BLaER1 (cell line): ENCODE data around the gene SHB.
"Not testable (repeated sequence)": the region's sequence is repeated elsewhere in the genome, so short reads cannot be mapped to it uniquely, and the experiment has no call there.

Source experiments
- H3K27ac ChIP-seq: shearing (Covaris generic); formaldehyde crosslinking; 2 replicates; pipeline ENCODE4 v1.8.1; 2022
- H3K27me3 ChIP-seq: shearing (Covaris generic); formaldehyde crosslinking; 2 replicates; pipeline ENCODE4 v1.8.1; 2022
- H3K36me3 ChIP-seq: shearing (Covaris generic); formaldehyde crosslinking; 2 replicates; pipeline ENCODE4 v1.8.1; 2022
- H3K4me1 ChIP-seq: shearing (Covaris generic); formaldehyde crosslinking; 2 replicates; pipeline ENCODE4 v1.8.1; 2022
- H3K4me2 ChIP-seq: shearing (Covaris generic); formaldehyde crosslinking; 2 replicates; pipeline ENCODE4 v1.8.1; 2022
- H3K4me3 ChIP-seq: shearing (Covaris generic); formaldehyde crosslinking; 2 replicates; pipeline ENCODE4 v1.8.1; 2022
- H3K9ac ChIP-seq: shearing (Covaris generic); formaldehyde crosslinking; 2 replicates; pipeline ENCODE4 v1.8.1; 2022
- H3K9me3 ChIP-seq: shearing (Covaris generic); formaldehyde crosslinking; 2 replicates; pipeline ENCODE4 v1.8.1; 2022
- H4K20me1 ChIP-seq: shearing (Covaris generic); formaldehyde crosslinking; 2 replicates; pipeline ENCODE4 v1.8.1; 2022
- Cebpa-rat ChIP-seq: shearing (Covaris generic); IDR thresholded peaks from 2 replicates; pipeline ENCODE4 v1.8.1; 2022

SHB gene

DNA sequence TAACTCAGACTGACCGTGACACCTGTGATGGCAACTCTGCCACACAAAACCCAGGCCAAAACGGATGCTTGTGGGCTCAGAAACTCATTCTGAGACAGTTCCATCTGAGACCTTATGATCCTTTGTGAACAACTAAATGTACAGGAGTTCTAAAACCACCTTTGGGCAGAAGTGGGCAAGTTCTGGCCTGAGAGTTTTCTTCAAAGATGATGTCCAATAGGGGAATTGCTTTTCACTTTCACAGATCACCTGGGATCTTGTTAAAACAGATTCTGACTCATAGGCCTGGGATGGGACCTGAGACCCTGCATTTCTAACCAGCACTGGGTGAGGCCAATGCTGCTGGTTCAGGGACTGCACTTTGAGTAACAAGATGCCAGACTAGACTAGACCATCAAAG lies 97.3 kb downstream of the SHB start:
- no peak overlapping the region for H3K9ac ChIP-seq
- no peaks in the 10 kb centered on the region for H3K36me3 ChIP-seq
- H4K20me1 ChIP-seq, result no peaks in the 10 kb centered on the region
- no peaks in the 10 kb centered on the region for H3K9me3 ChIP-seq
- H3K27me3 ChIP-seq, result no peaks in the 10 kb centered on the region
- H3K4me3 ChIP-seq, result no peak overlapping the region
- peaks cover 9% of the 10 kb centered on the region for H3K4me1 ChIP-seq
- TF ChIP-seq Cebpa-rat, result no peak
- no peak overlapping the region for H3K4me2 ChIP-seq
- no peak overlapping the region for H3K27ac ChIP-seq

DNA sequence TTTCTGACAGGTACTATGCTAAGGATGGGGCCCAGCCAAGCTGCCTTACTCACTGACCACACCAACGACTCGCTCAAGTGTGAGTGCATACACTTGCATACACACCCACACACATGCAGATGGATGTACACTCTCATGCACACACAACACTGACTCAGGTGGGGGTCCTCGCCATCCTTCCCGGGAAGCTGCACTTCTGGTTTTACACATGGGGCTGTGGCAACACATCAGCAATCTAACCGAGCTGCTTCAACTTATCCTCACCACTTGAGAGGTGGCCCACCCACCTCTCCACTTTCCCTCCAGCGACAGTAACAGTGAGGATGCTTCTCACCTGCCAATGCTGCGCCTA lies 97.9 kb downstream of the SHB start:
- Histone ChIP-seq H3K9me3 (no peaks in the 10 kb centered on the region), H3K4me1 (peaks cover 9% of the 10 kb centered on the region), H3K27me3 (no peaks in the 10 kb centered on the region), H3K4me3 (no peak overlapping the region), H3K36me3 (no peaks in the 10 kb centered on the region), H3K9ac (no peak overlapping the region), H4K20me1 (no peaks in the 10 kb centered on the region), H3K27ac (no peak overlapping the region), H3K4me2 (no peak overlapping the region)
- TF ChIP-seq Cebpa-rat, result no peak

- no peak overlapping the region for H3K4me3 ChIP-seq
- H4K20me1 ChIP-seq, result no peaks in the 10 kb centered on the region
- H3K4me1 ChIP-seq, result peaks cover 9% of the 10 kb centered on the region
- H3K4me2 ChIP-seq, result no peak overlapping the region
- no peaks in the 10 kb centered on the region for H3K27me3 ChIP-seq
- no peak for TF ChIP-seq Cebpa-rat
- no peak overlapping the region for H3K9ac ChIP-seq
- H3K36me3 ChIP-seq, result no peaks in the 10 kb centered on the region
- no peaks in the 10 kb centered on the region for H3K9me3 ChIP-seq
- H3K27ac ChIP-seq, result no peak overlapping the region
These were observed 98.5 kb downstream of the SHB start for GRCh38 chr9:37970301-37971107.

GRCh38 chr9:37969558-37970300 lies 99.3 kb downstream of the SHB start:
- Histone ChIP-seq H4K20me1 (no peaks in the 10 kb centered on the region), H3K4me2 (peak overlapping the region; percentile 42), H3K4me1 (peaks cover 9% of the 10 kb centered on the region), H3K9me3 (no peaks in the 10 kb centered on the region), H3K9ac (no peak overlapping the region), H3K27me3 (no peaks in the 10 kb centered on the region), H3K27ac (no peak overlapping the region), H3K36me3 (no peaks in the 10 kb centered on the region), H3K4me3 (no peak overlapping the region)
- no peak for TF ChIP-seq Cebpa-rat

GRCh38 chr9:37969130-37969529 lies 99.9 kb downstream of the SHB start:
- Histone ChIP-seq H4K20me1 (no peaks in the 10 kb centered on the region), H3K36me3 (no peaks in the 10 kb centered on the region), H3K4me3 (no peak overlapping the region), H3K27me3 (no peaks in the 10 kb centered on the region), H3K9me3 (no peaks in the 10 kb centered on the region), H3K4me2 (peak overlapping the region; percentile 42), H3K27ac (no peak overlapping the region), H3K4me1 (peaks cover 9% of the 10 kb centered on the region), H3K9ac (no peak overlapping the region)
- TF ChIP-seq Cebpa-rat, result no peak

DNA sequence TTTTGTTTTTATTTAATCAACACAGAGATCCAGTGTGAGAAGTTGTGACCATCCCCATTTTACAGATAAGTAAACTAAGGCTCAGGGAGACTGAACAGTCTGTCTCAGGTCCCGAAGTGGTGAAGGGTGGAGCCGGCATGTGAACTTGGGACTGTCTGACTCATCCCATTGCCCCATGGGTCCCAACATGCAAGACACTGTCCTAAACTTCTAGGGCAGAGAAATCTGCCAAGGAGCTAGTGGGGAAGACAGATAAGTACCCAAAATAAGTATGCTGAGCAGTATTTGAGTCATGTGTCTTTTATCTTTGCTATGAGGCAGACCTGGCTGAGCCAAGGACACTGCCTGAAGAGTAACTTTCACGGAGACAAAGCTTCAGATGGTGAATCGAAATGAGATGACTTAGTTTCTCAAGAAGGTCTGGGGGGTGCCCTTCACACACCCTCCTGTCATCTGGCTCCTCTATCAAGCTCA lies 100.8 kb downstream of the SHB start:
- Histone ChIP-seq H3K4me2 (no peak overlapping the region), H3K4me3 (no peak overlapping the region), H3K4me1 (peaks cover 9% of the 10 kb centered on the region)

GRCh38 chr9:37967761-37968080 lies 101.3 kb downstream of the SHB start:
- Histone ChIP-seq H3K27me3 (no peaks in the 10 kb centered on the region), H4K20me1 (no peaks in the 10 kb centered on the region), H3K4me3 (no peak overlapping the region), H3K36me3 (no peaks in the 10 kb centered on the region), H3K27ac (no peak overlapping the region), H3K4me1 (peaks cover 9% of the 10 kb centered on the region), H3K4me2 (no peak overlapping the region), H3K9ac (no peak overlapping the region), H3K9me3 (no peaks in the 10 kb centered on the region)
- no peak for TF ChIP-seq Cebpa-rat

More for the DNA sequence above, 100.8 kb downstream of the SHB start:
- no peak overlapping the region for H3K9ac ChIP-seq
- no peak for TF ChIP-seq Cebpa-rat
- no peaks in the 10 kb centered on the region for H4K20me1 ChIP-seq
- no peaks in the 10 kb centered on the region for H3K9me3 ChIP-seq
- H3K27me3 ChIP-seq, result no peaks in the 10 kb centered on the region
- H3K27ac ChIP-seq, result no peak overlapping the region
- no peaks in the 10 kb centered on the region for H3K36me3 ChIP-seq

DNA sequence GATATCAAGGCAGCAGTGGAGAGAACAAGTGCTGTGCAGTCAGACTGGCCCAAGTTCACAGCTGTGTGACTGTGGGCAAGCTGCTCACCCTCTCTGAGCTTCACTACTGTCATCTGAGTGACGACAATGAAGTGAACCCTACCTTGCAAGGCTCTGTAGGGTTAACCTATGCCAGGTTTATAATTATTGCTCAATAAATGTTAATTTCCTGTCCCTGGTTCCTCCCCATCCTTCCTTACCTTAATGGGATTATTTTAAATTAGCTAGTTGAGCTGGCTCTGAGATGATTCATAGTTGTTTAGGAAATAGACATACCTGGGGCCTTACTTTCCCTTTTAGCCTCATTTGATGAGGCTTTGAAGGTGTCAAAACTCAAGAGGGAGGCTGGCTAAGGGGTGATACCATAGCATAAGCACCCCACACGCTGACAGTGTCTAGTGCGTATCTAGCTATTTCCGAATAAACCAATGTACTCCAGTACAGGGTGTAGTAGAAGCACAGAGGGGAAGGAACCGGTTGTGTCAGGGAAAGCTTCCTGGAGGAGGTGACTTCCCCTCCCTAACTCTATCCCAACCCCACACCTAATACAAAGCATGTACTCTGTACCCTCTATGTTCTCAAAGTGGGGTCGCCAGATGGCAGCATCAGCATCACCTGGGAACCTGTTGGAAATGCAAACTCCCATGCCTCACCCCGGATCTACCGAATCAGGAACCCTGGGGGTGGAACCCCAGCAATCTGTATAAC lies 101.8 kb downstream of the SHB start:
- H3K9ac ChIP-seq, result no peak overlapping the region
- no peak for TF ChIP-seq Cebpa-rat
- no peak overlapping the region for H3K4me3 ChIP-seq
- no peaks in the 10 kb centered on the region for H3K9me3 ChIP-seq
- H3K27ac ChIP-seq, result no peak overlapping the region
- peaks cover 9% of the 10 kb centered on the region for H3K4me1 ChIP-seq
- H3K4me2 ChIP-seq, result no peak overlapping the region
- no peaks in the 10 kb centered on the region for H3K27me3 ChIP-seq
- H3K36me3 ChIP-seq, result no peaks in the 10 kb centered on the region
- H4K20me1 ChIP-seq, result no peaks in the 10 kb centered on the region

DNA sequence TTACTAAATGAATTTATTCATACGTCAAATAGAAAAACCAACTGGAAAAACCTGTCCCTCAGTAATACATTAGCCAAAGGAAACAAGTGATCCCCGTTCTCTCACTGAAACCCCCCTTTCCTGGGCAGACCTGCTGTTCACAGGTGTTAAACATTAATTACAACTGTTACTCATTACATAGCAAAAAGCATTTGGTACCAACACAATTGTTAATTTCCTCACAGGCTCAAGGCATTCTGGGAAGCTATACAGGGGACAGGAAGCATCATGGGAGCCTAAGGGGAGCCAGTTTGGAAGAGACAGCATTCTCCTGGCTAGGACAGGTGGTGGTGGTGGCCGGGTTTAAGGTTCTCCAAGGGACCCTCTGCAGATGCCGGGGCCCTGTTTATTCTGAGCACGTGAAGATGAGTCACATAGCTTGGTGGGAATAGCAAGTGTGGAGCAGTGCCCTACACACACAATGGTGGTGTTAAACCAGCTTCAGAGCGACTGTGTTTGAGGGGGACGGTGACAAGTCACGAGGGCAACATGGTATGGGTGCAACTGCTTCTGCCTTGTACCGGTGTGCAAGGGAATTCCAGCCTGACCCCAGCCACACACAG lies 102.5 kb downstream of the SHB start:
- H3K4me1 ChIP-seq, result peaks cover 11% of the 10 kb centered on the region
- no peak overlapping the region for H3K4me2 ChIP-seq
- H4K20me1 ChIP-seq, result no peaks in the 10 kb centered on the region
- H3K36me3 ChIP-seq, result no peaks in the 10 kb centered on the region
- TF ChIP-seq Cebpa-rat, result no peak
- H3K9ac ChIP-seq, result no peak overlapping the region
- no peaks in the 10 kb centered on the region for H3K27me3 ChIP-seq
- H3K27ac ChIP-seq, result no peak overlapping the region
- H3K4me3 ChIP-seq, result no peak overlapping the region
- no peaks in the 10 kb centered on the region for H3K9me3 ChIP-seq

DNA sequence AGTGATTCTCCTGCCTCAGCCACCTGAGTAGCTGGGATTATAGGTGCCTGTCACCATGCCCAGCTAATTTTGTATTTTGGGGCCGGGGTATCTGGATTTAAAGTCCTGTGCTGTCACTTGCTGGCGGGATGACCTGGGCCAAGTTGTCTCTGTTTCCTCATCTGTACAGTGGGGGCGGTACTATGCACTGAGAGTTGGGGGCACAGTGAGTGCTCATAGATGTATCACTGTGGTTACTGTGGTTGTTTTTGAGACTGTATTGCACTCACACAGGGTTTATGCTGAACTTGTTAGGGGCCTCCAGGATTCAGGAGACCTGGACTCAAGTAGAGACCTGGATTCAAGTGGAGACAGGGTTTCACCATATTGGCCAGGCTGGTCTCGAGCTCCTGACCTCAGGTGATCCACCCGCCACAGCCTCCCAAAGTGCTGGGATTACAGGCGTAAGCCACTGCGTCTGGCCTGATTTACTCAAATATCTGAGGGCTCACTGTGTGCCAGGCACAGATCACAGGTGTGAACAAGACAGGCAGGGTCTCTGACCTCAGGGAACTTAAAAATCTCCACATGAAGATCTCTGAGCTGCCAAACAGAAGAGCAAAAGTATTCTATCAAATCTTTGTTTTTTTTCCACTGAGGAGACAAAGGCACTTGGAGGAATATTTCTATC lies 103.2 kb downstream of the SHB start:
- H3K9ac ChIP-seq, H3K4me3 ChIP-seq, H3K4me2 ChIP-seq, H3K27me3 ChIP-seq, H4K20me1 ChIP-seq, H3K27ac ChIP-seq, H3K36me3 ChIP-seq, H3K9me3 ChIP-seq: not testable (repeated sequence)
- peaks cover 18% of the 10 kb centered on the region for H3K4me1 ChIP-seq
